Kidney epithelial cell (primary cell): ENCODE results near the gene UBL5. TPM values are rescaled to one million over a fixed set of nuclear protein-coding genes. Genes with fewer than 3 reads are reported as not detected.

Experiments
- DNase-seq: peaks from one replicate; pipeline ENCODE4 v3.0.0-alpha.2; 2010; ENCODE audit warnings: low read depth
- H3K27me3 ChIP-seq: 2 replicates; pipeline ENCODE4 v1.6.0; 2011; ENCODE audit warnings: low read length; ENCODE audit not compliant: control insufficient read depth, insufficient read depth
- H3K36me3 ChIP-seq: 2 replicates; pipeline ENCODE4 v1.5.1; 2011; ENCODE audit warnings: low read length; ENCODE audit not compliant: control insufficient read depth, insufficient read depth
- H3K4me3 ChIP-seq: 2 replicates; pipeline ENCODE4 v1.5.1; 2011; ENCODE audit warnings: low read depth, mild to moderate bottlenecking, control low read depth, low read length
- CTCF ChIP-seq: IDR thresholded peaks from 2 replicates; pipeline ENCODE4 v1.5.1; 2011; ENCODE audit warnings: mild to moderate bottlenecking, moderate library complexity, low read length, control low read depth, inconsistent platforms; ENCODE audit not compliant: insufficient read depth, poor library complexity, severe bottlenecking
- total RNA-seq: library from RNA; depleted of rRNA; stranded (reverse); fragments of >200 nt; gene quantifications from 2 replicates; pipeline ENCODE4 v1.2.3, GENCODE V29; 2015

UBL5 gene
- total RNA-seq, 1 donor from 2014 or later, result 603 TPM

DNA sequence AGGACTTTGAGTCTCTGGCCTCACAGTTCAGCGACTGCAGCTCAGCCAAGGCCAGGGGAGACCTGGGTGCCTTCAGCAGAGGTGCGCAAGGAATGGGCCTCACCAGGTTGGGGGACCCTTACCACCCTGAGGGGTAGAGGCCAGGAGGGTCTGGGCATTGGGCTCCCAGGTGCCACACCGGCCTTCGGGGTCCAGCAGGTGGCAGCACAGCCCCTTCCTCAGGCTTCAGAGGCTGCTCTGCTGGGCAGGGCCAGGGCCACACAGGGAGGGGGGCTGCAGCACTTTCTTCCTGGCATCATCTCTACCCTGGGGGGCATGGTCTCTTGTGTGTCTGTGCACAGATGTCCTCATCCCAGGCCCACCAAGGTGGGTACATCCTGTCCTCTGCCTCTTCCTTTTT, 20.3 kb downstream of the UBL5 start:
- no peak for DNase-seq
- no peak overlapping the region for H3K4me3 ChIP-seq
- H3K27me3 ChIP-seq, result no peaks in the 10 kb centered on the region
- H3K36me3 ChIP-seq, result no peaks in the 10 kb centered on the region
- TF ChIP-seq CTCF, result peak; percentile 55

GRCh38 chr19:9848762-9849161, 21.0 kb downstream of the UBL5 start:
- Histone ChIP-seq H3K4me3 (no peak overlapping the region), H3K27me3 (no peaks in the 10 kb centered on the region), H3K36me3 (no peaks in the 10 kb centered on the region)
- TF ChIP-seq CTCF, result no peak
- no peak for DNase-seq

DNA sequence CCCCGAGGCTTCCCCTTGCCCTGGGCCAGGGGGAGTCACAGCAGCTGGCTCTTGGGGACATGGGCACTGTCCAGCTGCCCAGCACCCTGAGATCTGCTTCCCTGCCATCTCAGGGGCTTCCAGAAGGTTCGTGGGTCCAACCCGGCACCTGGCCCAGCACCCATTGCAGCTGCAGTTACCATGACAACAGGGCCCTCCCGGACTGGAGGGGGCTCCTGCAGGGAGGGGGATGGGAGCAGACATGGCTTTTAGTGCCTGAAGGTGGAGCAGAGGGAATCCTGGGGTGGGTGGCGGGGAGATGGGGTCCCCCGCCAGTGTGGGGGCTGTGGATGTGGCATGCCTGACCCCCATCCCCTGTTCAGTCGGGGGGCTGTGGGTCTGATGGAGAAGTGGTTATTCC, 22.1 kb downstream of the UBL5 start:
- no peak for DNase-seq
- Histone ChIP-seq H3K36me3 (no peaks in the 10 kb centered on the region), H3K27me3 (no peaks in the 10 kb centered on the region), H3K4me3 (no peak overlapping the region)
- no peak for TF ChIP-seq CTCF

DNA sequence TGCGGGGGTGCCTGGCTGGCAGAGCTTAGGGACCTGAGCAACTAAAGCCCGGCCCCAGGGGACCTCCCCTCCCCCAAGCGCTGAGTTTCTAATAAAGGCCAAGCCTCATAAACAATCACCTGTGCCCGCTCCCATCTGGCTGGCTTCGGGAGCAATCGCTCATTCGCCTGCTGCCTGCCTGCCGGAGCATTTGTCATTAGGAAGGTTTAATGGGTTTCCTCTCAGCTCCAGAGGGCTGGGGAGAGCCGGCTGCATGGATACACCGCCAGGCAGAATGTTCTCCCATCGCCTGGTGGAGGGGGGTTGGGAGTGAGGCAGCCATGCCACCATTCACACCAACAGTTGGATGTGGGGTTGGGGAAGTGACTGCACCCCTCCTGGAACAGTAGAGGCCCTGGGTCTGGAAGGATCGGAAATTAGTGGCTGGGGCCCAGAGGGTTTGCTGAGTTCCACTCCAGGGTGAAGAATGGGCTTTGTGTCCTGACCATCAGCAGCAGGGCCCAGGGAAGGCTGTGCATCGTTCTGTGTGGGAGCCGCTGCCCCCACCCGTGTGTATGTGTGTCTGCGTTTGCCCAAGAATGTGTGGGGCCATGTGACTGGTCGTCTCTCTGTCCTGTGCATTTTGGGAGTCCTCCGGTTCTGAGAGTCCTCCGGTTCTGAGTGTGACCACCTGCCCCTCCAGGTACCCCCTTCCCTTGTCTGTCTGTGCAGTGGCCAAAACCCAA, 22.7 kb downstream of the UBL5 start:
- H3K4me3 ChIP-seq, result no peak overlapping the region
- no peaks in the 10 kb centered on the region for H3K36me3 ChIP-seq
- H3K27me3 ChIP-seq, result no peaks in the 10 kb centered on the region
- TF ChIP-seq CTCF, result no peak
- DNase-seq, result no peak

DNA sequence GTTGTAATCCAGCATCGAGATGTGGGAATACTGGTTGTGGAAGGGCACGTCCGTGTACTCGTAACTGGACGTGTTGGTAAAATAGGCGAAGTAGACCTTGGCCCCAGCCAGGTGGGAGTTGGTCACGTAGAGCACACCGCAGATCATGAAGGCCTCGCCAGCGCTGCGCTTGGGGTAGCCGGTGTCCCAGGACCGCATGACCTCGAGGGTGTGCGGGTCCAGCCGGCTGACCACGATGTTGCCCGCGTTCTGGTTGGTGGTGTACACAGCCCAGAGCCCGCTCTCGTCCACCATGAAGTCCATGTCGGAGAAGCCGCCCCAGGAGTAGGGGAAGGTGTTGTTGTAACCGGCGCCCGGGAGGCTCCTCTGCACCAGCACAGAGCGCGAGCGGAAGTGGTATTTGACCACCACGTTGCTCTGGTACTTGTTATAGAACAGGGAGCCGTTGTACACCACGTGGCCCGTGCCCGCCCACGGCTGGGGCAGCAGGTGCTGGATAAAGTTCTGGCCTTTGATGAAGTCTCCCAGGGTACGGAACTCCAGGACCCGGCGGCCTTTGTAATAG, 26.6 kb downstream of the UBL5 start:
- no peak for DNase-seq
- no peak overlapping the region for H3K4me3 ChIP-seq
- no peaks in the 10 kb centered on the region for H3K27me3 ChIP-seq
- no peaks in the 10 kb centered on the region for H3K36me3 ChIP-seq
- TF ChIP-seq CTCF, result no peak

GRCh38 chr19:9856609-9857008, 28.9 kb downstream of the UBL5 start:
- Histone ChIP-seq H3K36me3 (no peaks in the 10 kb centered on the region), H3K27me3 (no peaks in the 10 kb centered on the region), H3K4me3 (no peak overlapping the region)
- no peak for TF ChIP-seq CTCF
- no peak for DNase-seq
